ENCODE data around the gene ANAPC16.

ANAPC16 gene

DNA sequence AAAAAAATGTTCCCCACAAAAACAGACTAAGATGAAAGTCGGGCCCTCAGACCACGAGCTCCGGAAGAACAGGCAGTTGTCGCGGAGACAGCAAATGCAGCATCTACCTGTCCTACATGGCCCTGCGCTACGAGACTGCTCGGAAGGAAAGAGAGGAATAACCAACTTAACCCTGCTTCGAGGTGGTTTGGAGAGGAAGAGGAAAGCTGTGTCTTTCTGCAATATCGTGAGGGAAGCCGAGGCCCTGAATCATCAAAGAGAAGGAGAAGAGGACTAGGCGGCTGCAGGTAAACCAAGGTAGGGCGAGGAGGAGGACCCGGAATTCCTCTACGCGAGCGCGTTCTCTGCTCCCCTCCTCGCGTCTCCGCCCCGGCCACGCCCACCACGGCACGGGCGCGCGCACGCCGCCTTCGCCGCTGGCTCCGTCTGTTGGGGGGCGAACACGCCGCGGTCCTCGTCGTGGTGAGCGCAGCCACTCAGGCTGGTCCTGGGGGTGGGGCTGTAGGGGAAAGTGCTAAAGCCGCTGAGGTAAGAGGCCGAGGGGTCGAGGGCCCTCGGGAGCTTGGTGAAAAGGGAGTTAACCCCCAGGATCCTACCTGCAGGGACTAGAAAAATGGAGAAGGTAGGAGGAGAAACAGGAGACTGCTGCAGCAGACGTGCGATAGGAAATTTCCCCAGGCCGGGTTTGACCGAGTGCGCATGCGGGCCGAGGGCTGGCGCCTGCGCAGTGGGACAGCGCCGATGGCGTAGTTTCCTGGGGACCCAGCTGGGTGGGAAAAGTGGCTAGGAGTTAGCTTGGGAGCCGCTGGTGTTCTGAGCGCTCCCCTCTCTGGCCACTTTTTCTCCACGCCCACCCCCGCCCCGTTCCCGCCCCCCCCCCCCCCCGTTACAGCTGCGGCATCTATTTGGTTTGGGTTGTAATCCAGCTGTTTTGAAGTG lies at the start of gene ANAPC16, which contains the start of gene ASCC1:
Gene ANAPC16, plus strand, starts transcription at position 402 of the 939 bp plus-strand sequence. CDS start 7,903 bp downstream, outside the sequence.
Gene ASCC1, minus strand, starts transcription at position 666 of the 939 bp plus-strand sequence. CDS start 2,978 bp downstream, outside the sequence.
- peak; percentile 89 for DNase-seq (ENCODE audit: low read depth)
- TF ChIP-seq CTCF (IDR thresholded peaks at IDR 0.05; ENCODE audit: insufficient read depth, low read depth, low read length, missing control alignments), result no peak
- peak within 1 kb of the TSS; percentile 91 for H3K4me3 ChIP-seq (ENCODE audit: low read length)

DNA sequence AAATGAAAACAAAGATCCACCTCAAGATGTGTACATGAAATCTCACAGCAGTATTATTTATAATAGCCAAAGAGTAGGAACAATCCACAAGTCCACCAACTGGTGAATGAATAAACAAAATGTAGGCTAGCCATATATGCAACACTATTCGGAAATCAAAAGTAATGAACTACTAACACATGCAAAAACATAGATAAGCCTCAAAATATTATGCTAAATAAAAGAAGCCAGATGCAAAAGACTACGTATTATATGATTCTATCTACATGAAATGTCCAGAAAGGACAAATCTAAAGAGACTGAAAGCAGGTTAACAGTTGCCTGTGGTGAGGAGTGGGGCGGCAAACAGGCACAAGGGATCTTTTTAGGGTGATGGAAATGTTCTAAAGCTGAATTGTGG lies 48.7 kb upstream of the ANAPC16 start:
- H3K4me3 ChIP-seq (ENCODE audit: low read length), result no peak overlapping the region
- DNase-seq (ENCODE audit: low read depth), result no peak
- TF ChIP-seq CTCF (IDR thresholded peaks at IDR 0.05; ENCODE audit: insufficient read depth, low read depth, low read length, missing control alignments), result no peak

- TF ChIP-seq CTCF (IDR thresholded peaks at IDR 0.05; ENCODE audit: insufficient read depth, low read depth, low read length, missing control alignments), result no peak
- no peak overlapping the region for H3K4me3 ChIP-seq (ENCODE audit: low read length)
- peak; percentile 22 for DNase-seq (ENCODE audit: low read depth)
These were observed 45.5 kb upstream of the ANAPC16 start for GRCh38 chr10:72170263-72170662.

GRCh38 chr10:72170733-72171132 lies 45.1 kb upstream of the ANAPC16 start:
- H3K4me3 ChIP-seq (ENCODE audit: low read length), result no peak overlapping the region
- TF ChIP-seq CTCF (IDR thresholded peaks at IDR 0.05; ENCODE audit: insufficient read depth, low read depth, low read length, missing control alignments), result no peak
- DNase-seq (ENCODE audit: low read depth), result no peak

- DNase-seq (ENCODE audit: low read depth), result peak; percentile 95
- no peak overlapping the region for H3K4me3 ChIP-seq (ENCODE audit: low read length)
These were observed 44.6 kb upstream of the ANAPC16 start for GRCh38 chr10:72171175-72171630.

GRCh38 chr10:72173262-72173618 lies 42.6 kb upstream of the ANAPC16 start:
- TF ChIP-seq CTCF (IDR thresholded peaks at IDR 0.05; ENCODE audit: insufficient read depth, low read depth, low read length, missing control alignments), result no peak
- DNase-seq (ENCODE audit: low read depth), result no peak
- H3K4me3 ChIP-seq (ENCODE audit: low read length), result no peak overlapping the region

More at GRCh38 chr10:72171175-72171630, 44.6 kb upstream of the ANAPC16 start:
- TF ChIP-seq CTCF (IDR thresholded peaks at IDR 0.05; ENCODE audit: insufficient read depth, low read depth, low read length, missing control alignments), result no peak

Data from epithelial cell of esophagus (primary cell).